K562 (cell line): ENCODE data around the gene GEMIN5. TPM values are rescaled to one million over a fixed set of nuclear protein-coding genes. Genes with fewer than 3 reads are reported as not detected.

Experiments used
- HCFC1 ChIP-seq: IDR thresholded peaks from 2 replicates; pipeline ENCODE4 v1.6.1; 2012; ENCODE audit warnings: low read depth, low read length, improper control_type of control experiment
- HMG20B ChIP-seq: fragments of 250-450 bp; sonication (Bioruptor Pico); IDR thresholded peaks from 2 replicates; pipeline ENCODE4 v1.5.0; 2021; ENCODE audit warnings: mild to moderate bottlenecking
- ILF3 ChIP-seq: fragments of 450-650 bp; IDR thresholded peaks from 2 replicates; pipeline ENCODE4 v1.6.1; 2018; ENCODE audit warnings: antibody characterized with exemption, mild to moderate bottlenecking, moderate library complexity, borderline replicate concordance
- MAFF ChIP-seq: IDR thresholded peaks from 2 replicates; pipeline ENCODE4 v1.6.1; 2012; ENCODE audit warnings: low read length, improper control_type of control experiment
- MCM7 ChIP-seq, 2 experiments: fragments of 450-650 bp; IDR thresholded peaks; 2 replicates each; pipeline ENCODE4 v1.6.1; 2016 to 2018
- PHB ChIP-seq: fragments of 250-450 bp; sonication (Bioruptor Pico); IDR thresholded peaks from 2 replicates; pipeline ENCODE4 v1.5.0; 2021
- SMAD4 ChIP-seq: fragments of 250-450 bp; sonication (Bioruptor Pico); conservative IDR thresholded peaks from 2 replicates; pipeline ENCODE4 v1.8.0; 2021; ENCODE audit warnings: inconsistent platforms, mild to moderate bottlenecking, moderate library complexity
- USF2 ChIP-seq: sonication (generic); formaldehyde crosslinking; IDR thresholded peaks from 2 replicates; pipeline ENCODE4 v1.5.0; 2020; ENCODE audit warnings: missing genetic modification reagents
- YY1 ChIP-seq, 3 experiments: IDR thresholded peaks; 2 replicates each; pipeline ENCODE4 v1.6.1; 2011; ENCODE audit warnings: low read length in 2 of 3, mild to moderate bottlenecking in 2 of 3, moderate library complexity in 2 of 3, borderline replicate concordance in 1 of 3, control low read depth in 1 of 3, low read depth in 1 of 3; ENCODE audit not compliant: insufficient read depth in 3 of 3, insufficient replicate concordance in 2 of 3, control insufficient read depth in 1 of 3, insufficient read length in 1 of 3; ENCODE audit errors: extremely low read depth in 1 of 3
- ZEB2 ChIP-seq: fragments of 450-650 bp; IDR thresholded peaks from 2 replicates; pipeline ENCODE4 v1.6.1; 2016
- ZNF431 ChIP-seq: sonication (generic); formaldehyde crosslinking; IDR thresholded peaks from 2 replicates; pipeline ENCODE4 v1.8.0; 2022; ENCODE audit warnings: mild to moderate bottlenecking, missing genetic modification reagents
- ZNF707 ChIP-seq: fragments of 250-450 bp; sonication (Bioruptor Pico); conservative IDR thresholded peaks from 2 replicates; pipeline ENCODE4 v1.8.0; 2022; ENCODE audit warnings: inconsistent platforms, mild to moderate bottlenecking, moderate library complexity
- ZNF778 ChIP-seq: fragments of 450-650 bp; formaldehyde crosslinking; IDR thresholded peaks from 2 replicates; pipeline ENCODE4 v1.4.0; 2020; ENCODE audit warnings: mild to moderate bottlenecking, moderate library complexity
- polyA plus RNA-seq, 8 experiments: library from polyadenylated mRNA; depleted of rRNA in 4 of 8; stranded (reverse) in 5 of 8; unstranded in 3 of 8; fragments of >200 nt; fragmentation: Nextera tagmentation in 2 of 8; fragmentation: Illumina TruSeq in 1 of 8; extraction: Ambion mirVana in 2 of 8; extraction: Trizol in 1 of 8; gene quantifications; 2 replicates each; pipeline versions ENCODE4 v1.2.1 to v1.2.3, GENCODE V29; 2011 to 2014; ENCODE audit warnings: inconsistent platforms in 1 of 8, missing spikeins in 1 of 8
- total RNA-seq, 7 experiments: library from RNA; depleted of rRNA in 6 of 7; stranded (reverse); fragments of >200 nt in 6 of 7; fragmentation: Illumina TruSeq in 2 of 7; extraction: Trizol in 2 of 7; gene quantifications; 2 replicates each; pipeline versions ENCODE4 v1.2.1 to v1.2.3, GENCODE V29; 2011 to 2021; ENCODE audit warnings: low replicate concordance in 1 of 7
- TF ChIP-seq, protein P1 (sequence below): fragments of 450-650 bp; IDR thresholded peaks from 2 replicates; pipeline ENCODE4 v1.7.0; 2016; ENCODE audit warnings: borderline replicate concordance

GEMIN5 gene
- total and polyA plus RNA-seq, 9 of the 15 experiments (the other 6 are each of a cell fraction or from before 2014, with no cell fraction given): 10.3 to 48.2 (median 34.7) TPM

- TF ChIP-seq USF2 (CRISPR knock-in tag): no peak
- TF ChIP-seq PHB (CRISPR knock-in tag): no peak
- TF ChIP-seq ILF3: no peak
- no peak for TF ChIP-seq SMAD4 (CRISPR knock-in tag)
- TF ChIP-seq HMG20B (CRISPR knock-in tag): no peak
- TF ChIP-seq MCM7 (IDR thresholded peaks at IDR 0.05): no peak
- no peak for TF ChIP-seq ZNF431 (CRISPR knock-in tag)
- no peak for TF ChIP-seq MAFF
- no peak for TF ChIP-seq ZNF778 (CRISPR knock-in tag)
- TF ChIP-seq YY1 (IDR thresholded peaks at IDR 0.05; ENCODE audit: borderline replicate concordance in 1 of 3, control insufficient read depth in 1 of 3, extremely low read depth in 1 of 3, insufficient read depth in 3 of 3, insufficient read length in 1 of 3, insufficient replicate concordance in 2 of 3, low read depth in 1 of 3, low read length in 2 of 3): no peak
- TF ChIP-seq ZEB2: no peak
- TF ChIP-seq, protein P1, sequence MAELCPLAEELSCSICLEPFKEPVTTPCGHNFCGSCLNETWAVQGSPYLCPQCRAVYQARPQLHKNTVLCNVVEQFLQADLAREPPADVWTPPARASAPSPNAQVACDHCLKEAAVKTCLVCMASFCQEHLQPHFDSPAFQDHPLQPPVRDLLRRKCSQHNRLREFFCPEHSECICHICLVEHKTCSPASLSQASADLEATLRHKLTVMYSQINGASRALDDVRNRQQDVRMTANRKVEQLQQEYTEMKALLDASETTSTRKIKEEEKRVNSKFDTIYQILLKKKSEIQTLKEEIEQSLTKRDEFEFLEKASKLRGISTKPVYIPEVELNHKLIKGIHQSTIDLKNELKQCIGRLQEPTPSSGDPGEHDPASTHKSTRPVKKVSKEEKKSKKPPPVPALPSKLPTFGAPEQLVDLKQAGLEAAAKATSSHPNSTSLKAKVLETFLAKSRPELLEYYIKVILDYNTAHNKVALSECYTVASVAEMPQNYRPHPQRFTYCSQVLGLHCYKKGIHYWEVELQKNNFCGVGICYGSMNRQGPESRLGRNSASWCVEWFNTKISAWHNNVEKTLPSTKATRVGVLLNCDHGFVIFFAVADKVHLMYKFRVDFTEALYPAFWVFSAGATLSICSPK: no peak
- no peak for TF ChIP-seq ZNF707
- TF ChIP-seq HCFC1: no peak
These were observed 86.7 kb downstream of the GEMIN5 start (continued) for GRCh38 chr5:154851351-154851750.
